GM12801 (cell line): ENCODE results near the gene GATAD2A.

Experiments
- TF ChIP-seq, protein P1 (sequence below): IDR thresholded peaks from one replicate; pipeline ENCODE4 v1.5.1; 2011; ENCODE audit warnings: control low read depth; ENCODE audit not compliant: insufficient read length; ENCODE audit errors: extremely low read depth

The GATAD2A gene

GRCh38 chr19:19534556-19535265 is 129.2 kb downstream of the GATAD2A start:
- TF ChIP-seq, protein P1, sequence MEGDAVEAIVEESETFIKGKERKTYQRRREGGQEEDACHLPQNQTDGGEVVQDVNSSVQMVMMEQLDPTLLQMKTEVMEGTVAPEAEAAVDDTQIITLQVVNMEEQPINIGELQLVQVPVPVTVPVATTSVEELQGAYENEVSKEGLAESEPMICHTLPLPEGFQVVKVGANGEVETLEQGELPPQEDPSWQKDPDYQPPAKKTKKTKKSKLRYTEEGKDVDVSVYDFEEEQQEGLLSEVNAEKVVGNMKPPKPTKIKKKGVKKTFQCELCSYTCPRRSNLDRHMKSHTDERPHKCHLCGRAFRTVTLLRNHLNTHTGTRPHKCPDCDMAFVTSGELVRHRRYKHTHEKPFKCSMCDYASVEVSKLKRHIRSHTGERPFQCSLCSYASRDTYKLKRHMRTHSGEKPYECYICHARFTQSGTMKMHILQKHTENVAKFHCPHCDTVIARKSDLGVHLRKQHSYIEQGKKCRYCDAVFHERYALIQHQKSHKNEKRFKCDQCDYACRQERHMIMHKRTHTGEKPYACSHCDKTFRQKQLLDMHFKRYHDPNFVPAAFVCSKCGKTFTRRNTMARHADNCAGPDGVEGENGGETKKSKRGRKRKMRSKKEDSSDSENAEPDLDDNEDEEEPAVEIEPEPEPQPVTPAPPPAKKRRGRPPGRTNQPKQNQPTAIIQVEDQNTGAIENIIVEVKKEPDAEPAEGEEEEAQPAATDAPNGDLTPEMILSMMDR = no peak

- TF ChIP-seq, protein P1 = no peak
These were observed 130.1 kb downstream of the GATAD2A start for GRCh38 chr19:19535311-19536191.

DNA sequence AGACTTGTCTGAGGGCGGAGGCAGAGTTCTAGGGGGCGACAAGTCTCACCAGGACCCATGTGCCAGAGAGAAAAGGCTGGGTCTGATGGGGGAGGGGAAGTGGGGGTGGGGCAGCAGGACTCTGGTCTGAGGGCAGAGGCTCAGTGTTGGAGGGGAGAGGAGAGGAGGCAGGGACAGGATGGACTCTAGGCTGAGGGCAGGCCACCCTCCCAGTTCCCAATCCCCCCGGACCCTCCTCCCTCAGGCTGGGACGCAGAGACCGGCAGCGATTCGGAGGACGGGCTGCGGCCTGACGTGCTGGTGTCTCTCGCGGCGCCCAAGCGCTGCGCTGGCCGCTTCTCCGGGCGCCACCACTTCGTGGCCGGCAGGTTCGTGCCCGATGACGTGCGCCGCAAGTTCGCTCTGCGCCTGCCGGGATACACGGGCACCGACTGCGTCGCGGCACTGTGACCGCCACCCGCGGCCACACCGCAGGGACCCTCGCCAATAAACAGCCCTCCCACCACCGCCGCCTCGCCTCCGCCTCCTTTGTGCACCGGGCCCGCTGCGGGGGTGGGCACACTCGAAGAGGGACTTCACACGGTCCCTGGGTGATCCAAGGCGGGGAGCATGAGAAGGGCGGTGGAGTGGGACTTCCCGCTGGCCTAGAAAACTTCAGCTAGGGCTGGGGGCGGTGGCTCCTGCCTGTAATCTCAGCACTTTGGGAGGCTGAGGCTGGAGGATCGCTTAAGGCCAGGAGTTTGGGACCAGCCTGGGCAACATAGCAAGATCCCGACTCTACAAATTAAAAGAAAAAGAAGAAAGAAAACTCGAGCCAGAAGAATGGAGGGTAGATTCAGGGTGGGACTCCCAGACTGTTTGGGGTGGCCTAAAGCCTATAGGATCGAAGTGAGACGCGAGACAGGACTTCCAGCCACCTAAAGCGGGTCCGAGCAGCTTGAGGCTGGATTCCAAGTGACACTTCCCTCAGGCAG is 131.9 kb downstream of the GATAD2A start:
- TF ChIP-seq, protein P1 = no peak

DNA sequence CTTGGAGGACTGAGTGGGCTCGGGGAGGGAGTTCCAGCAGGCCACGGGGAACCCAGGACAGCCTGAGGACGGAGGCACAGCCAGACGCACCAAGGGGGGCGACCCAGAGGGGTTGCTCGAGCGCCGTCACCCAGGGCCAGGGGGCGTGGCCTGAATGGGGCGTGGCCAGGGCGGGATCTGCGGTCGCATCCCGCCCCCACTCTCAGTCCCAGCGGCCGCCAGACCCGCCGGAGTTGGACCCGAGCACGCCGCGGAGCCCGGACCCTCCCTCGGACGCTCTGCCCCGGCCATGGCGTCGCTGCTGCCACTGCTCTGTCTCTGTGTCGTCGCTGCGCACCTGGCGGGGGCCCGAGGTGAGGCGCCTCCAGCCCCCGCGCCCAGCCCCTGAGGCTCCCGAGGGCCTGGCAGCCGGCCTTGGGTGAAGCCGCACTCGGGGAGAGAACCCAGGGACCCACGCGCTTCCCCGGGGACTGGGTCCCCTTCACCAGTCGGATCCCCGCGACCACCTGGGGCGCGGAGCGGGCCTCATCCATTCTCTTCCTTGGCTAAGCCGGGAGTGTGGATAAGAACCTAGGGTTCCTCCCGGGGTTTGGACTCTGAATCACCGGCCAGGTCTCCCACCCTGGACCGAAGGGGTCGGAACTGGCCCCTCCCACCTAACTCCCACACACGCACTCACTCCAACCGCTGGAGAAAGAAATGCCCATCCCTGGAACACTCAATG is 132.7 kb downstream of the GATAD2A start, which contains the start of gene CILP2:
TSS of gene CILP2 (plus strand) at position 205 of the 724 bp plus-strand sequence. CDS start at position 290, 85 bp downstream.
- TF ChIP-seq, protein P1 = no peak

GRCh38 chr19:19538785-19539166 is 133.3 kb downstream of the GATAD2A start:
- TF ChIP-seq, protein P1 = no peak

GRCh38 chr19:19539698-19540063 is 134.2 kb downstream of the GATAD2A start:
- TF ChIP-seq, protein P1 = no peak
